Bronchial epithelial cell (primary cell): ENCODE results near the gene POLR3C. TPM values are rescaled to one million over a fixed set of nuclear protein-coding genes. Genes with fewer than 3 reads are reported as not detected.
A peak's percentile ranks its signal among the peaks of the same experiment; 100 is the strongest.
"Not testable (repeated sequence)": the region's sequence is repeated elsewhere in the genome, so short reads cannot be mapped to it uniquely, and the experiment has no call there.

ENCODE experiments used
- DNase-seq: peaks from one replicate; pipeline ENCODE4 v3.0.0-alpha.2; 2010; ENCODE audit warnings: low read depth
- FAIRE-seq: peaks from 2 replicates; lab custom pipeline; 2011; peaks lifted over from hg19 to GRCh38; lab: Jason Lieb, UNC
- H3K27me3 ChIP-seq: 2 replicates; pipeline ENCODE4 v1.5.1; 2011; ENCODE audit warnings: low read length; ENCODE audit not compliant: control insufficient read depth, insufficient read depth
- H3K36me3 ChIP-seq: 2 replicates; pipeline ENCODE4 v1.5.1; 2011; ENCODE audit warnings: low read length; ENCODE audit not compliant: control insufficient read depth, insufficient read depth
- H3K4me3 ChIP-seq: 2 replicates; pipeline ENCODE4 v1.5.1; 2011; ENCODE audit warnings: mild to moderate bottlenecking, low read depth, low read length, control low read depth
- CTCF ChIP-seq: IDR thresholded peaks from 2 replicates; pipeline ENCODE4 v1.5.1; 2011; ENCODE audit warnings: mild to moderate bottlenecking, moderate library complexity, low read length, control low read depth, inconsistent platforms; ENCODE audit not compliant: insufficient read depth, severe bottlenecking
- total RNA-seq: library from RNA; depleted of rRNA; stranded (reverse); fragments of >200 nt; gene quantifications from 2 replicates; pipeline ENCODE4 v1.2.1, GENCODE V29; 2014

POLR3C gene
- total RNA-seq, 1 donor from 2014 or later, result 28.2 TPM

GRCh38 chr1:145806844-145807243 lies 17.2 kb upstream of the POLR3C start:
- DNase-seq (no peak), FAIRE-seq (no peak)
- no peak overlapping the region for H3K4me3 ChIP-seq
- no peak for TF ChIP-seq CTCF
- H3K36me3 ChIP-seq, result no peaks in the 10 kb centered on the region
- no peaks in the 10 kb centered on the region for H3K27me3 ChIP-seq

- H3K27me3 ChIP-seq, DNase-seq, H3K4me3 ChIP-seq, FAIRE-seq, H3K36me3 ChIP-seq: not testable (repeated sequence)
Measured at GRCh38 chr1:145812977-145813810, 10.8 kb upstream of the POLR3C start.

DNA sequence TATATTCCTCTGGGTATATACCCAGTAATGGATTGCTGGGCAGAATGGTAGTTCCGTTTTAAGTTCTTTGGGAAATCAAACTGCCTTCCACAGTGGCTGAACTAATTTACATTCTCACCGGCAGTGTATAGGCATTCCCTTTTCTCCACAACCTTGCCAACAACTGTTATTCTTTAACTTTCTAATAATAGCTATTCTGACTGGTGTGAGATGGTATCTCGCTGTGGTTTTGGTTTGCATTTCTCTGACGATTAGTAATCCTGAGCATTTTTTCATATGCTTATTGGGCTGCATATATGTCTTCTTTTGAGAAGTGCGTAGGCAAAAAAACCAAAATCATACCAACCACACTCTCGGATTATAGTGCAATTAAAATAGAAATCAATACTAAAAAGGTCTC lies 5.9 kb upstream of the POLR3C start:
- not testable (repeated sequence) for FAIRE-seq, H3K36me3 ChIP-seq, H3K4me3 ChIP-seq, H3K27me3 ChIP-seq
- DNase-seq, result peak; percentile 34

- not testable (repeated sequence) for DNase-seq, FAIRE-seq, H3K4me3 ChIP-seq, H3K36me3 ChIP-seq, H3K27me3 ChIP-seq
Measured at GRCh38 chr1:145822779-145823331, 1.1 kb upstream of the POLR3C start.

- TF ChIP-seq CTCF, result no peak
- H3K36me3 ChIP-seq, result peaks cover 16% of the 10 kb centered on the region
- H3K27me3 ChIP-seq, result no peaks in the 10 kb centered on the region
- FAIRE-seq, result no peak
- DNase-seq, result no peak
- peak overlapping the region; percentile 94 for H3K4me3 ChIP-seq
Measured at GRCh38 chr1:145824499-145824842, 471 bp downstream of the POLR3C start.

DNA sequence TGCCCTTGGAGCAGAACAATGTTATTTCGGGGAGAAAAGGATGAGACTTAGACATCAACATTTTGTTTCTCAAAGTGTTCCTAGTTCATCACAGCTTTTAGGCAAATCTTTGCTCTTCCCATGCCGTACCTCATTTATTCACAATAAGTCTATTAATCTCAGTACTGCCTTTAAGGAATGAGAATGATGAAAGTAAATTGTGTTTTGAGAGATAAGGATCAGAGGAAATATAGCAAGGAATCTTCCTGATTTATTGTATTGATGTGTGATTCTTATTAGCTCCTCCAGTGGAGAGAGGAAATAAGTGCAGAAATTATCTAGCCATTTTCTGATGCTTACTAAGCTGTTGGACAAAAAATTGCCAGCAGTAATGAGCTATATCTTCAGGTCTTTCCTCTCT lies 2.0 kb downstream of the POLR3C start:
- FAIRE-seq (no peak), DNase-seq (no peak)
- no peak for TF ChIP-seq CTCF
- H3K27me3 ChIP-seq, result no peaks in the 10 kb centered on the region
- no peak overlapping the region for H3K4me3 ChIP-seq
- H3K36me3 ChIP-seq, result peaks cover 19% of the 10 kb centered on the region

GRCh38 chr1:145827966-145828365 lies 4.0 kb downstream of the POLR3C start:
- no peak for TF ChIP-seq CTCF
- Histone ChIP-seq H3K36me3 (peaks cover 23% of the 10 kb centered on the region), H3K4me3 (no peak overlapping the region), H3K27me3 (no peaks in the 10 kb centered on the region)
- FAIRE-seq (no peak), DNase-seq (no peak)
